ENCODE results near the gene GDPD2. TPM values are rescaled to one million over a fixed set of nuclear protein-coding genes. Genes with fewer than 3 reads are reported as not detected.

The GDPD2 gene
- total RNA-seq, 1 experiment from 2014 or later: 0.04 TPM

GRCh38 chrX:70479247-70479921 lies 56.3 kb downstream of the GDPD2 start:
- peaks cover 8% of the 10 kb centered on the region for H3F3A ChIP-seq (ENCODE audit: low read length, unreplicated experiment)
- peak overlapping the region; percentile 99 for H3K27ac ChIP-seq (ENCODE audit: low read length)
- no peaks in the 10 kb centered on the region for H3K27me3 ChIP-seq (ENCODE audit: low read length)
- H3K4me1 ChIP-seq (ENCODE audit: insufficient read depth, low read length): peaks cover 68% of the 10 kb centered on the region
- DNase-seq: peak; percentile 88
- peak overlapping the region; percentile 75 for H3K9ac ChIP-seq (ENCODE audit: low read length)
- no TSS peak for BruUV-seq (replicated peaks)
- intact Hi-C loops (cut with micrococcal nuclease): loop anchor here (1.0 kb wide), 1 partner anchor 25 kb away; no protein-coding TSS in a partner anchor
- TF ChIP-seq CTCF (conservative IDR thresholded peaks at IDR 0.05; ENCODE audit: low read depth, low read length) (no peak), EZH2phosphoT487 (IDR thresholded peaks at IDR 0.05; ENCODE audit: borderline replicate concordance, low read length) (no peak), EZH2 (IDR thresholded peaks at IDR 0.05; ENCODE audit: low read length, unreplicated experiment) (no peak)
- ChIA-PET CTCF (interaction anchor here (1.5 kb wide), 1 partner anchor 75 kb away, joined by 7 read pairs; no protein-coding TSS in a partner anchor), POLR2A (ENCODE audit: unreplicated experiment) (interaction anchor here (0.6 to 1.2 kb wide), 5 partner anchors 28 to 887 kb away, joined by 3 to 17 read pairs (median 5); partner anchors contain the start of gene TAF1)
- no peaks in the 10 kb centered on the region for H4K20me1 ChIP-seq (ENCODE audit: low read length)
- H3K4me2 ChIP-seq (ENCODE audit: low read length): peak overlapping the region; percentile 78
- no peak overlapping the region for H2AFZ ChIP-seq (ENCODE audit: low read length)
- H3K36me3 ChIP-seq (ENCODE audit: low read depth, low read length): peaks cover 15% of the 10 kb centered on the region; the same call in 1 of the 2 replicates
- peaks cover 45% of the 10 kb centered on the region for H3K79me2 ChIP-seq (ENCODE audit: low read length)
- H3K9me2 ChIP-seq (replicated peaks; ENCODE audit: low read length): no peaks in the 10 kb centered on the region
- peak; percentile 74 for ATAC-seq
- no peaks in the 10 kb centered on the region for H3K9me3 ChIP-seq (ENCODE audit: low read length)
- peak overlapping the region; percentile 52 for H3K4me3 ChIP-seq (ENCODE audit: low read length)

- no peaks in the 10 kb centered on the region for H3K9me3 ChIP-seq (ENCODE audit: low read length)
- H4K20me1 ChIP-seq (ENCODE audit: low read length): no peaks in the 10 kb centered on the region
- H3K27ac ChIP-seq (ENCODE audit: low read length): peak overlapping the region; percentile 99
- H3F3A ChIP-seq (ENCODE audit: low read length, unreplicated experiment): peaks cover 8% of the 10 kb centered on the region
- H3K9me2 ChIP-seq (replicated peaks; ENCODE audit: low read length): no peaks in the 10 kb centered on the region
- ATAC-seq (no peak), DNase-seq (peak; percentile 44)
- no TSS peak for BruUV-seq (replicated peaks)
- H3K9ac ChIP-seq (ENCODE audit: low read length): peak overlapping the region; percentile 75
- peaks cover 73% of the 10 kb centered on the region for H3K4me1 ChIP-seq (ENCODE audit: insufficient read depth, low read length)
- intact Hi-C loops (cut with micrococcal nuclease): loop anchor here (1.0 kb wide), 1 partner anchor 26 kb away; no protein-coding TSS in a partner anchor
- peak overlapping the region; percentile 52; the same call in 1 of the 2 replicates for H3K4me3 ChIP-seq (ENCODE audit: low read length)
- H3K4me2 ChIP-seq (ENCODE audit: low read length): peak overlapping the region; percentile 78
- H3K36me3 ChIP-seq (ENCODE audit: low read depth, low read length): peaks cover 15% of the 10 kb centered on the region; the same call in 1 of the 2 replicates
- ChIA-PET CTCF (interaction anchor here (0.6 to 1.5 kb wide), 2 partner anchors 74 kb away, joined by 3 to 7 read pairs; no protein-coding TSS in a partner anchor), POLR2A (ENCODE audit: unreplicated experiment) (interaction anchor here (0.6 to 1.0 kb wide), 3 partner anchors 28 to 886 kb away, joined by 4 to 17 read pairs (median 5); partner anchors contain the start of gene TAF1)
- no peak overlapping the region for H2AFZ ChIP-seq (ENCODE audit: low read length)
- H3K79me2 ChIP-seq (ENCODE audit: low read length): peaks cover 41% of the 10 kb centered on the region
- TF ChIP-seq EZH2phosphoT487 (IDR thresholded peaks at IDR 0.05; ENCODE audit: borderline replicate concordance, low read length): no peak
- TF ChIP-seq CTCF (conservative IDR thresholded peaks at IDR 0.05; ENCODE audit: low read depth, low read length): no peak
- no peaks in the 10 kb centered on the region for H3K27me3 ChIP-seq (ENCODE audit: low read length)
These were observed 57.0 kb downstream of the GDPD2 start for GRCh38 chrX:70479922-70480659.
